Right atrium auricular region (tissue), 2 donors: ENCODE results near the gene CYP46A1. TPM values are rescaled to one million over a fixed set of nuclear protein-coding genes. Genes with fewer than 3 reads are reported as not detected.

Experiments
- DNase-seq: peaks from one replicate; pipeline ENCODE4 v3.0.0-alpha.2; 2019; ENCODE audit warnings: low spot score
- H3K27ac ChIP-seq, 2 donors: fragments of 200-600 bp; sonication (generic); 1 replicate in 1 of 2; 2 replicates in 1 of 2; pipeline ENCODE4 v1.5.1; 2016 to 2019
- H3K27me3 ChIP-seq, 2 donors: fragments of 200-600 bp; sonication (generic); one replicate each; pipeline versions ENCODE4 v1.5.1 to v1.6.0; 2017 to 2019
- H3K36me3 ChIP-seq: fragments of 200-600 bp; sonication (generic); one replicate; pipeline ENCODE4 v1.5.1; 2016
- H3K4me1 ChIP-seq, 2 donors: fragments of 200-600 bp; sonication (generic); one replicate each; pipeline versions ENCODE4 v1.5.1 to v1.6.0; 2017 to 2019
- H3K4me3 ChIP-seq, 2 donors: fragments of 200-600 bp; sonication (generic); 1 replicate in 1 of 2; 2 replicates in 1 of 2; pipeline ENCODE4 v1.5.1; 2017 to 2019; ENCODE audit warnings: mild to moderate bottlenecking in 1 of 2, moderate library complexity in 1 of 2
- H3K9me3 ChIP-seq, 2 donors: fragments of 200-600 bp; sonication (generic); one replicate each; pipeline ENCODE4 v1.5.1; 2019
- CTCF ChIP-seq, 2 donors: fragments of 200-600 bp; sonication (generic); IDR thresholded peaks; one replicate each; pipeline ENCODE4 v1.5.1; 2019; ENCODE audit warnings: antibody characterized with exemption in 2 of 2
- total RNA-seq, 2 donors: library from RNA; depleted of rRNA; stranded (reverse); fragments of >200 nt; gene quantifications; one replicate each; pipeline ENCODE4 v1.1.0, GENCODE V29; 2016

Gene CYP46A1
- total RNA-seq, 2 donors from 2014 or later = 1.4 to 6.9 TPM

- Histone ChIP-seq H3K27me3 (no peaks in the 10 kb centered on the region), H3K4me1 (peaks cover 0 to 8% of the 10 kb centered on the region in 2 donors), H3K36me3 (no peaks in the 10 kb centered on the region), H3K27ac (no peak overlapping the region), H3K9me3 (peaks cover 4 to 12% of the 10 kb centered on the region in 2 donors), H3K4me3 (no peak overlapping the region)
- DNase-seq = no peak
- no peak for TF ChIP-seq CTCF (IDR thresholded peaks at IDR 0.05)
These were observed 7.4 kb upstream of the CYP46A1 start for GRCh38 chr14:99676657-99677056.

GRCh38 chr14:99677231-99678140, 6.6 kb upstream of the CYP46A1 start:
- Histone ChIP-seq H3K36me3 (no peaks in the 10 kb centered on the region), H3K27me3 (no peaks in the 10 kb centered on the region), H3K27ac (no peak overlapping the region), H3K4me3 (no peak overlapping the region), H3K9me3 (peaks cover 4 to 12% of the 10 kb centered on the region in 2 donors), H3K4me1 (peaks cover 0 to 8% of the 10 kb centered on the region in 2 donors)
- no peak for TF ChIP-seq CTCF (IDR thresholded peaks at IDR 0.05)
- DNase-seq = no peak

- no peak overlapping the region for H3K27ac ChIP-seq
- peaks cover 4 to 12% of the 10 kb centered on the region in 2 donors for H3K9me3 ChIP-seq
- no peaks in the 10 kb centered on the region for H3K36me3 ChIP-seq
- no peak for TF ChIP-seq CTCF (IDR thresholded peaks at IDR 0.05)
- peaks cover 0 to 14% of the 10 kb centered on the region in 2 donors for H3K4me1 ChIP-seq
- H3K4me3 ChIP-seq = no peak overlapping the region
- no peaks in the 10 kb centered on the region for H3K27me3 ChIP-seq
- DNase-seq = no peak
These were observed 5.9 kb upstream of the CYP46A1 start for GRCh38 chr14:99678198-99678597.

GRCh38 chr14:99679111-99679510, 5.0 kb upstream of the CYP46A1 start:
- Histone ChIP-seq H3K36me3 (no peaks in the 10 kb centered on the region), H3K4me1 (peaks cover 0 to 18% of the 10 kb centered on the region in 2 donors), H3K9me3 (peaks cover 4 to 12% of the 10 kb centered on the region in 2 donors), H3K4me3 (no peak overlapping the region), H3K27me3 (no peaks in the 10 kb centered on the region), H3K27ac (no peak overlapping the region)
- no peak for DNase-seq
- TF ChIP-seq CTCF (IDR thresholded peaks at IDR 0.05) = no peak

- H3K36me3 ChIP-seq = no peaks in the 10 kb centered on the region
These were observed 4.6 kb upstream of the CYP46A1 start for GRCh38 chr14:99679543-99679942.

More at GRCh38 chr14:99679543-99679942, 4.6 kb upstream of the CYP46A1 start:
- DNase-seq = no peak
- TF ChIP-seq CTCF (IDR thresholded peaks at IDR 0.05) = no peak
- Histone ChIP-seq H3K9me3 (peaks cover 4 to 12% of the 10 kb centered on the region in 2 donors), H3K4me1 (peaks cover 0 to 20% of the 10 kb centered on the region in 2 donors), H3K4me3 (no peak overlapping the region), H3K27me3 (no peaks in the 10 kb centered on the region), H3K27ac (no peak overlapping the region)
